ENCODE measurements around the gene CCDC154. TPM values are rescaled to one million over a fixed set of nuclear protein-coding genes. Genes with fewer than 3 reads are reported as not detected.

Gene CCDC154
- total and polyA plus RNA-seq, 10 of the 15 experiments (the other 5 are each of a cell fraction or from before 2014, with no cell fraction given) = 0.06 to 0.26 (median 0.25) TPM; not detected in 7

GRCh38 chr16:1474796-1475551 lies 30.6 kb upstream of the CCDC154 start, which contains the start of gene CLCN7:
TSS of gene CLCN7 (minus strand) at chr16:1475028. CDS start at chr16:1474974, 54 bp downstream.
- POLR2A ChIA-PET = no interaction called here
- WGBS (ENCODE audit: insufficient coverage, insufficient replicate concordance, low lambda C conversion rate, missing lambda C conversion rate) = under 1% methylated on average over 92 of the region's 99 CpGs
- CTCF ChIA-PET = no interaction called here
- TSS peak; percentile 90 for BruUV-seq (replicated peaks)
- Histone ChIP-seq H3K36me3 (ENCODE audit: control insufficient read depth in 2 of 2, insufficient read depth in 2 of 2, low read length in 1 of 2) (no peaks in the 10 kb centered on the region), H4K20me1 (ENCODE audit: control insufficient read depth, insufficient read depth) (no peaks in the 10 kb centered on the region), H3K4me2 (ENCODE audit: control insufficient read depth, insufficient read depth) (peak within 1 kb of the TSS; percentile 97), H3K79me2 (ENCODE audit: control insufficient read depth, insufficient read depth, low read length) (peaks cover 40% of the 10 kb centered on the region), H3K4me3 (peak within 1 kb of the TSS; percentile 93), H3K27me3 (replicated peaks in 1 of 2; ENCODE audit: control insufficient read depth in 2 of 2, insufficient read depth in 2 of 2, low read length in 1 of 2) (no peaks in the 10 kb centered on the region), H3K4me1 (ENCODE audit: control insufficient read depth, insufficient read depth, low read length) (peaks cover 20% of the 10 kb centered on the region), H3K27ac (ENCODE audit: control insufficient read depth, insufficient read depth) (peak within 1 kb of the TSS; percentile 96), H3K9ac (ENCODE audit: control insufficient read depth, insufficient read depth, low read length) (peak within 1 kb of the TSS; percentile 85), H3K9me3 (replicated peaks; ENCODE audit: control insufficient read depth, insufficient read depth, low read length) (no peaks in the 10 kb centered on the region), H2AFZ (ENCODE audit: control insufficient read depth, low read depth, low read length) (peak within 1 kb of the TSS; percentile 80)
- SMC1A ChIA-PET (ENCODE audit: uncharacterized antibody, unreplicated experiment) = no interaction called here
- in situ Hi-C loops (cut with MboI) (no loop called here), intact Hi-C loops (cut with micrococcal nuclease; ENCODE audit: unreplicated experiment) (loop anchor here (5.0 kb wide), 1 partner anchor 53 kb away; the partner anchor contains the start of gene UQCC4)
- ATAC-seq = peak; percentile 83
- DNase-seq (ENCODE audit: low read depth, low spot score) = no peak
- FAIRE-seq = peak; percentile 49
- RAD21 ChIA-PET (ENCODE audit: unreplicated experiment) = no interaction called here
- 0 out of 2 replicates have a peak, but pooled peaks have one; percentile 42 for TF ChIP-seq ZNF24 (IDR thresholded peaks at IDR 0.05)
- TF ChIP-seq CEBPB (IDR thresholded peaks at IDR 0.05; ENCODE audit: borderline replicate concordance in 1 of 2, low read depth in 2 of 2, low read length in 2 of 2) = no peak
- TF ChIP-seq ZNF274 (IDR thresholded peaks at IDR 0.05; ENCODE audit: insufficient read depth, insufficient read length) = no peak
- TF ChIP-seq RUNX3 (IDR thresholded peaks at IDR 0.05; ENCODE audit: low read length) = no peak
- peak; percentile 67; the same call in 1 of the 2 replicates for TF ChIP-seq GATAD2B (conservative IDR thresholded peaks at IDR 0.05; ENCODE audit: low read depth)
- no peak for TF ChIP-seq ZZZ3 (IDR thresholded peaks at IDR 0.05; ENCODE audit: control insufficient read depth, insufficient read length, low read depth)
- TF ChIP-seq SREBF2 (IDR thresholded peaks at IDR 0.05; ENCODE audit: low read length) = no peak
- no peak for TF ChIP-seq TCF7 (IDR thresholded peaks at IDR 0.05; ENCODE audit: borderline replicate concordance)
- peak; percentile 80 for TF ChIP-seq ZNF687 (IDR thresholded peaks at IDR 0.05)
- TF ChIP-seq FOXK2 (IDR thresholded peaks at IDR 0.05) = peak; percentile 58; the same call in 1 of the 2 replicates
- TF ChIP-seq RAD21 (IDR thresholded peaks at IDR 0.05; ENCODE audit: insufficient read depth, low read depth, low read length) = no peak
- TF ChIP-seq RELB (IDR thresholded peaks at IDR 0.05; ENCODE audit: low read depth) = peak; percentile 26; the same call in 1 of the 2 replicates
- TF ChIP-seq PRDM15 (CRISPR knock-in tag; IDR thresholded peaks at IDR 0.05) = no peak
- peak; percentile 92 for TF ChIP-seq MXI1 (IDR thresholded peaks at IDR 0.05; ENCODE audit: low read depth, low read length)

All from GM12878 (cell line).